Activated B cell treated with CpG ODN at 0.5 μM for 24 hours (primary cell): ENCODE results near the gene LRIG1. TPM values are rescaled to one million over a fixed set of nuclear protein-coding genes. Genes with fewer than 3 reads are reported as not detected.

ENCODE experiments used
- ATAC-seq: fragments of 200-7000 bp; cut with Tn5 transposase; one replicate; pipeline ENCODE4 v1.10.0; 2021; ENCODE audit warnings: low read depth, mild to moderate bottlenecking, moderate library complexity
- CTCF ChIA-PET: fragments of 350-600 bp; sonication (Branson Sonifier 250); formaldehyde crosslinking; loops from one replicate; lab custom pipeline; 2021; ENCODE audit warnings: antibody characterized with exemption; lab: Charles Lee
- POLR2A ChIA-PET: fragments of 350-600 bp; sonication (Branson Sonifier 250); formaldehyde crosslinking; loops from one replicate; lab custom pipeline; 2021; ENCODE audit warnings: antibody characterized with exemption; lab: Charles Lee
- DNase-seq: peaks from one replicate; pipeline ENCODE4 v3.0.0; 2022
- H3K27ac Mint-ChIP-seq: one replicate; pipeline ENCODE4 v1.8.0; 2020; ENCODE audit warnings: mixed read lengths
- H3K27me3 Mint-ChIP-seq: one replicate; pipeline ENCODE4 v1.8.0; 2021; ENCODE audit warnings: mixed read lengths
- H3K36me3 Mint-ChIP-seq: one replicate; pipeline ENCODE4 v1.8.0; 2021; ENCODE audit warnings: low read depth, mixed read lengths
- H3K4me1 Mint-ChIP-seq: one replicate; pipeline ENCODE4 v1.8.0; 2021; ENCODE audit warnings: mixed read lengths
- H3K4me3 Mint-ChIP-seq: one replicate; pipeline ENCODE4 v1.8.0; 2020; ENCODE audit warnings: mild to moderate bottlenecking, mixed read lengths
- H3K9me3 Mint-ChIP-seq: one replicate; pipeline ENCODE4 v1.8.0; 2020; ENCODE audit warnings: mixed read lengths
- intact Hi-C: fragments of 100-400 bp; cut with micrococcal nuclease; formaldehyde crosslinking; loops from one replicate; pipeline ENCODE4 v1.15.1; 2024
- total RNA-seq: library from RNA; stranded (reverse); gene quantifications from 2 replicates; pipeline ENCODE4 v1.2.3, GENCODE V29; 2022
- TF ChIP-seq, protein P1 (sequence below): fragments of 200-600 bp; IDR thresholded peaks from one replicate; pipeline ENCODE4 v1.8.0; 2022; ENCODE audit warnings: antibody characterized with exemption, mild to moderate bottlenecking

Gene LRIG1
- total RNA-seq, 1 donor from 2014 or later, result 9.7 TPM

DNA sequence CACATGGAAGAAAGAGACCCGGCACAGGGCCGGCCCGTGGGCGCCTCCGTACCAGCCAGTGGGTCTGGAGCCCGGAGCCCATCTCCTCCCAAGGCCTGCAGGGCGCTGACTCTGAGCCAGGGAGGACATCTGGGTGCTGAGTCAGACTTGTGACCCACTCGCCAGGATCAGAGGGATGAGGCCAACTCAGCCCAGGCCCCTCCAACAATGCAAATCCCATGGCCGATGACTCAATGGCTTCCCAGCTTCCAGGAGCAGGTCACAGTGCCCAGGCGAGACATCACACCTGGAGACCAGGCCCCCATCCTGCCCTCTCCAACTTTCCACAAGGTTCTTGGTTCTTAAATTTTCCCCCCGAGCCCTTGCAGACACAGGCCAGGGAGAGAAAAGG is 95.1 kb downstream of the LRIG1 start:
- no peak overlapping the region for H3K27ac Mint-ChIP-seq
- ChIA-PET POLR2A (no interaction called here), CTCF (interaction anchor here (1.6 to 8.3 kb wide), 2 partner anchors 31 to 411 kb away, joined by 4 to 68 read pairs; no protein-coding TSS in a partner anchor)
- H3K4me1 Mint-ChIP-seq, result no peaks in the 10 kb centered on the region
- no peaks in the 10 kb centered on the region for H3K27me3 Mint-ChIP-seq
- ATAC-seq, result no peak
- intact Hi-C loops, result no loop called here
- no peak overlapping the region for H3K4me3 Mint-ChIP-seq
- TF ChIP-seq, protein P1, sequence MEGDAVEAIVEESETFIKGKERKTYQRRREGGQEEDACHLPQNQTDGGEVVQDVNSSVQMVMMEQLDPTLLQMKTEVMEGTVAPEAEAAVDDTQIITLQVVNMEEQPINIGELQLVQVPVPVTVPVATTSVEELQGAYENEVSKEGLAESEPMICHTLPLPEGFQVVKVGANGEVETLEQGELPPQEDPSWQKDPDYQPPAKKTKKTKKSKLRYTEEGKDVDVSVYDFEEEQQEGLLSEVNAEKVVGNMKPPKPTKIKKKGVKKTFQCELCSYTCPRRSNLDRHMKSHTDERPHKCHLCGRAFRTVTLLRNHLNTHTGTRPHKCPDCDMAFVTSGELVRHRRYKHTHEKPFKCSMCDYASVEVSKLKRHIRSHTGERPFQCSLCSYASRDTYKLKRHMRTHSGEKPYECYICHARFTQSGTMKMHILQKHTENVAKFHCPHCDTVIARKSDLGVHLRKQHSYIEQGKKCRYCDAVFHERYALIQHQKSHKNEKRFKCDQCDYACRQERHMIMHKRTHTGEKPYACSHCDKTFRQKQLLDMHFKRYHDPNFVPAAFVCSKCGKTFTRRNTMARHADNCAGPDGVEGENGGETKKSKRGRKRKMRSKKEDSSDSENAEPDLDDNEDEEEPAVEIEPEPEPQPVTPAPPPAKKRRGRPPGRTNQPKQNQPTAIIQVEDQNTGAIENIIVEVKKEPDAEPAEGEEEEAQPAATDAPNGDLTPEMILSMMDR, result no peak
- H3K9me3 Mint-ChIP-seq, result no peaks in the 10 kb centered on the region
- DNase-seq, result no peak
- no peaks in the 10 kb centered on the region for H3K36me3 Mint-ChIP-seq

GRCh38 chr3:66404903-66405700 is 95.7 kb downstream of the LRIG1 start:
- H3K27ac Mint-ChIP-seq, result no peak overlapping the region
- ATAC-seq (no peak), DNase-seq (no peak)
- ChIA-PET CTCF (interaction anchor here (1.0 to 8.3 kb wide), 2 partner anchors 128 to 411 kb away, joined by 4 to 68 read pairs; no protein-coding TSS in a partner anchor), POLR2A (no interaction called here)
- H3K4me3 Mint-ChIP-seq, result no peak overlapping the region
- H3K36me3 Mint-ChIP-seq, result no peaks in the 10 kb centered on the region
- H3K4me1 Mint-ChIP-seq, result no peaks in the 10 kb centered on the region
- no peaks in the 10 kb centered on the region for H3K9me3 Mint-ChIP-seq
- TF ChIP-seq, protein P1, result no peak
- intact Hi-C loops, result no loop called here
- H3K27me3 Mint-ChIP-seq, result no peaks in the 10 kb centered on the region

- no peak overlapping the region for H3K4me3 Mint-ChIP-seq
- H3K36me3 Mint-ChIP-seq, result no peaks in the 10 kb centered on the region
- no peak overlapping the region for H3K27ac Mint-ChIP-seq
- DNase-seq, result no peak
- H3K4me1 Mint-ChIP-seq, result no peaks in the 10 kb centered on the region
- no peaks in the 10 kb centered on the region for H3K27me3 Mint-ChIP-seq
- H3K9me3 Mint-ChIP-seq, result no peaks in the 10 kb centered on the region
- no peak for ATAC-seq
- TF ChIP-seq, protein P1, result no peak
- ChIA-PET CTCF (interaction anchor here (1.0 to 8.3 kb wide), 2 partner anchors 127 to 412 kb away, joined by 4 to 68 read pairs; no protein-coding TSS in a partner anchor), POLR2A (no interaction called here)
- intact Hi-C loops, result no loop called here
These were observed 96.6 kb downstream of the LRIG1 start for GRCh38 chr3:66404197-66404596.

DNA sequence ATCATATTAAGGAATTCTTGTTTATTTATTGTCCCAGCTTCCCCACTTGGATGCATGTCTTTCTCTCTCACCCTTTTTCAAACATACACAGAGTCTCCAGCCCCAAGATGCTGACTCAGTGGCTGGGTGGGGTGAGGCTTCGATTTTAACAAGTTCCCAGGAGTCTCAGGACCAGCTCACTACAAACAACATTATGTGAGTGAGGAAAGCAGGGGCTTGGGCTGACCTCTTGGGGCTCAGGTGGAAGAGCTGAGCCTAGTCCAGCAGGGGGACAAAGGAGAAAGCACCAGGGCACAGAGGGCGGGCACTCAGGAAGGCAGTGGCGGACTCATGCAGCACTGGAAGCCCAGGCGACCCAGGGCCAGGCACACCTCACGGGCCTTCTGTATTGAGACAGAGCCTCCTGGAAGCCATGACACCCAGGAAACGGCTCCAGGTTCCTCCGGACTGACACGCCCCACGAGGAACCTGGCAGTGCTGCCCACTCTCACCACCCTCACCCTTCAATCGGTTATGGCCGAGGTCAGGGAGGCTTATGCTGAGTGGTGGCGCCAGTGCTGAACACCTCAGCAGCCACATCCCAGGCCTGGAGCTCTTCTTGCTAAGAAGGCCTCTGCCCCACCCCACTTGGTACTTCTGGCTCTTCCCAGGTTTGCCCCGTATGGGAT is 97.4 kb downstream of the LRIG1 start:
- no peaks in the 10 kb centered on the region for H3K9me3 Mint-ChIP-seq
- H3K4me1 Mint-ChIP-seq, result no peaks in the 10 kb centered on the region
- DNase-seq (no peak), ATAC-seq (no peak)
- H3K27me3 Mint-ChIP-seq, result no peaks in the 10 kb centered on the region
- H3K4me3 Mint-ChIP-seq, result no peak overlapping the region
- no peaks in the 10 kb centered on the region for H3K36me3 Mint-ChIP-seq
- H3K27ac Mint-ChIP-seq, result no peak overlapping the region
- ChIA-PET CTCF (no interaction called here), POLR2A (no interaction called here)
- TF ChIP-seq, protein P1, result no peak
- intact Hi-C loops, result no loop called here

DNA sequence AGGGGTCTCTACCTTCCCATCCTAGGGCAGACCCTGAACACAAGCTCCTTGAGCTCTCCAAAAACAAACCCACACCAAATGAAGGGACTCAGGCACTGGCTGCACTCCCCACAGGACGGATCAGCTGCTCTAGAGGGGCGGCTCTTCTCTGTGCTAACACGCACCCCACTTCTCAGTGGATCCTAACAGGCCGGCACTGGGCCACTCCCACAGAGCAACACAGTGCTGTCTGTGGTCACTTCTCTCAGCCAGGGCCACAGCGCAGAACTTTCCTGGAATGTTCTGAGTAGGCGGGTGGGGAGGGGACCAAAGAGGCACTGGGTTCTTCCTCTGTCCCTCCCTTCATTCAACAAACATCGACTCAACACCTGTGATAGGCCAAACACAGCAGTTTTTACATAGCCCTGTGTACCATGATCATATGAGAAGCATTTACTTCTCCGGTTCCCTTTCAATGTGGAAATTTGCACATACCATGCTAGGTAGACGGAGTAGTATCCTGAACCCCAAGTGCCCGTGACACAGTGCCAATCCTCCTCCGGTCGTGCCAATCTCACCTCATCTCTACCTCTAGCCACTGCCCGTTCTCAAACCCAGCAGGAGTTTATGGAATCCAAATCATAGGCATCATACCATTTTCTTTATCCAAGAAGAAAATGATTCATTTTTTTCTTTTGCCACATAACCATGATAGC is 98.1 kb downstream of the LRIG1 start:
- intact Hi-C loops, result no loop called here
- DNase-seq, result no peak
- POLR2A ChIA-PET, result no interaction called here
- CTCF ChIA-PET, result no interaction called here
- Mint-ChIP-seq H3K27me3 (no peaks in the 10 kb centered on the region), H3K36me3 (no peaks in the 10 kb centered on the region), H3K9me3 (no peaks in the 10 kb centered on the region), H3K4me1 (no peaks in the 10 kb centered on the region), H3K4me3 (no peak overlapping the region), H3K27ac (no peak overlapping the region)
- TF ChIP-seq, protein P1, result no peak
- ATAC-seq, result no peak
